WI38 (cell line): ENCODE measurements around the gene FGF14.

Experiments used
- H3K4me3 ChIP-seq: 2 replicates; pipeline ENCODE4 v1.5.1; 2011; ENCODE audit warnings: low read depth, mild to moderate bottlenecking, control low read depth, low read length
- CTCF ChIP-seq: IDR thresholded peaks from 2 replicates; pipeline ENCODE4 v1.5.1; 2012; ENCODE audit warnings: low read depth, mild to moderate bottlenecking, control low read depth, low read length

Gene FGF14

GRCh38 chr13:102132777-102133295 is 269.0 kb downstream of the FGF14 start:
- no peak for TF ChIP-seq CTCF
- no peak overlapping the region for H3K4me3 ChIP-seq

- TF ChIP-seq CTCF = no peak
- no peak overlapping the region for H3K4me3 ChIP-seq
Measured at GRCh38 chr13:102131246-102131645, 270.6 kb downstream of the FGF14 start.

- H3K4me3 ChIP-seq = no peak overlapping the region
- no peak for TF ChIP-seq CTCF
Measured at GRCh38 chr13:102128216-102128810, 273.5 kb downstream of the FGF14 start.

- no peak for TF ChIP-seq CTCF
- H3K4me3 ChIP-seq = no peak overlapping the region
Measured at GRCh38 chr13:102127153-102127552, 274.7 kb downstream of the FGF14 start.

GRCh38 chr13:102122147-102122546 is 279.7 kb downstream of the FGF14 start:
- no peak overlapping the region for H3K4me3 ChIP-seq
- TF ChIP-seq CTCF = no peak

GRCh38 chr13:102117175-102117831 is 284.5 kb downstream of the FGF14 start:
- H3K4me3 ChIP-seq = no peak overlapping the region
- no peak for TF ChIP-seq CTCF

GRCh38 chr13:102103469-102103868 is 298.4 kb downstream of the FGF14 start:
- TF ChIP-seq CTCF = no peak
- H3K4me3 ChIP-seq = no peak overlapping the region
